HG03520 (cell line): Measurements from ENCODE around the gene OXER1.
"Not testable (repeated sequence)": the region's sequence is repeated elsewhere in the genome, so short reads cannot be mapped to it uniquely, and the experiment has no call there.

Experiments used
- ATAC-seq: cut with Tn5 transposase; IDR thresholded peaks from one replicate; pipeline ENCODE4 v1.9.1; 2021; ENCODE audit warnings: mild to moderate bottlenecking, moderate library complexity; ENCODE audit not compliant: unreplicated experiment

The OXER1 gene

GRCh38 chr2:42752816-42753813 is 10.8 kb downstream of the OXER1 start:
- ATAC-seq: no peak

- peak; percentile 54 for ATAC-seq
Measured at GRCh38 chr2:42752314-42752713, 11.6 kb downstream of the OXER1 start.

- no peak for ATAC-seq
Measured at GRCh38 chr2:42748840-42749239, 15.1 kb downstream of the OXER1 start.

GRCh38 chr2:42747422-42747821 is 16.5 kb downstream of the OXER1 start:
- ATAC-seq: no peak

GRCh38 chr2:42744545-42745082 is 19.3 kb downstream of the OXER1 start:
- no peak for ATAC-seq

- no peak for ATAC-seq
Measured at GRCh38 chr2:42743659-42743990, 20.3 kb downstream of the OXER1 start.

- ATAC-seq: no peak
Measured at GRCh38 chr2:42742740-42743658, 20.9 kb downstream of the OXER1 start.

GRCh38 chr2:42741140-42741539 is 22.8 kb downstream of the OXER1 start:
- no peak for ATAC-seq

- no peak for ATAC-seq
Measured at GRCh38 chr2:42736598-42737322, 27.2 kb downstream of the OXER1 start.

GRCh38 chr2:42733852-42734251 is 30.1 kb downstream of the OXER1 start:
- ATAC-seq: no peak

GRCh38 chr2:42731316-42731715 is 32.6 kb downstream of the OXER1 start:
- not testable (repeated sequence) for ATAC-seq

GRCh38 chr2:42726680-42727079 is 37.3 kb downstream of the OXER1 start:
- ATAC-seq: no peak

- ATAC-seq: no peak
Measured at GRCh38 chr2:42725657-42726056, 38.3 kb downstream of the OXER1 start.

- ATAC-seq: no peak
Measured at GRCh38 chr2:42724886-42725285, 39.0 kb downstream of the OXER1 start.

GRCh38 chr2:42723465-42723864 is 40.5 kb downstream of the OXER1 start:
- no peak for ATAC-seq

GRCh38 chr2:42722320-42723190 is 41.4 kb downstream of the OXER1 start:
- peak; percentile 98 for ATAC-seq

- no peak for ATAC-seq
Measured at GRCh38 chr2:42721898-42722297, 42.0 kb downstream of the OXER1 start.

- no peak for ATAC-seq
Measured at GRCh38 chr2:42714686-42715085, 49.2 kb downstream of the OXER1 start.

GRCh38 chr2:42713920-42714319 is 50.0 kb downstream of the OXER1 start:
- ATAC-seq: no peak

- ATAC-seq: no peak
Measured at GRCh38 chr2:42712934-42713333, 51.0 kb downstream of the OXER1 start.
